Neuronal stem cell (in vitro differentiated cells): ENCODE data around the gene ZFAND3.

ENCODE experiments used
- DNase-seq: peaks from one replicate; pipeline ENCODE4 v3.0.0-alpha.2; 2013; ENCODE audit warnings: low spot score
- H2AFZ ChIP-seq: one replicate; pipeline ENCODE4 v1.6.1; 2013; ENCODE audit warnings: mild to moderate bottlenecking, low read length, inconsistent platforms
- H2AK5ac ChIP-seq: 2 replicates; pipeline ENCODE4 v1.6.1; 2013; ENCODE audit warnings: low read depth, mild to moderate bottlenecking, inconsistent platforms, low read length, moderate library complexity, mixed read lengths
- H2BK120ac ChIP-seq: 2 replicates; pipeline ENCODE4 v1.6.1; 2013; ENCODE audit warnings: low read depth, mild to moderate bottlenecking, inconsistent platforms, low read length, moderate library complexity, mixed read lengths
- H2BK12ac ChIP-seq: one replicate; pipeline ENCODE4 v1.6.1; 2013; ENCODE audit warnings: low read length, inconsistent platforms
- H2BK15ac ChIP-seq: 2 replicates; pipeline ENCODE4 v1.6.1; 2013; ENCODE audit warnings: mild to moderate bottlenecking, low read length, inconsistent platforms, mixed read lengths
- H2BK5ac ChIP-seq: one replicate; pipeline ENCODE4 v1.6.1; 2013; ENCODE audit warnings: inconsistent platforms, mild to moderate bottlenecking, low read length, moderate library complexity
- H3K14ac ChIP-seq: one replicate; pipeline ENCODE4 v1.6.1; 2013; ENCODE audit warnings: low read length, inconsistent platforms
- H3K18ac ChIP-seq: 2 replicates; pipeline ENCODE4 v1.6.1; 2013; ENCODE audit warnings: low read length, inconsistent platforms
- H3K23ac ChIP-seq: 2 replicates; pipeline ENCODE4 v1.6.1; 2013; ENCODE audit warnings: low read depth, mild to moderate bottlenecking, mixed read lengths, low read length, inconsistent platforms; ENCODE audit not compliant: poor library complexity
- H3K27ac ChIP-seq: replicated peaks from 3 replicates; pipeline ENCODE4 v1.5.1; 2013; ENCODE audit warnings: low read length, inconsistent platforms
- H3K27me3 ChIP-seq, 3 experiments: 2 replicates each; pipeline ENCODE4 v1.6.1; 2013; ENCODE audit warnings: low read length in 3 of 3, mild to moderate bottlenecking in 2 of 3, inconsistent platforms in 1 of 3, low read depth in 1 of 3, mixed read lengths in 1 of 3, moderate library complexity in 1 of 3; ENCODE audit not compliant: control insufficient read depth in 3 of 3, insufficient read depth in 3 of 3
- H3K36me3 ChIP-seq, 2 donors: replicated peaks in 1 of 2; 2 replicates each; pipeline ENCODE4 v1.6.1; 2013; ENCODE audit warnings: low read length in 2 of 2; ENCODE audit not compliant: control insufficient read depth in 2 of 2, insufficient read depth in 2 of 2
- H3K4ac ChIP-seq: 2 replicates; pipeline ENCODE4 v1.6.1; 2013; ENCODE audit warnings: inconsistent platforms, mild to moderate bottlenecking, low read length, moderate library complexity
- H3K4me1 ChIP-seq, 2 donors: 1 replicate in 1 of 2; 2 replicates in 1 of 2; pipeline ENCODE4 v1.6.1; 2013; ENCODE audit warnings: low read length in 2 of 2, low read depth in 1 of 2; ENCODE audit not compliant: control insufficient read depth in 2 of 2, insufficient read depth in 1 of 2
- H3K4me2 ChIP-seq: one replicate; pipeline ENCODE4 v1.6.1; 2013; ENCODE audit warnings: mild to moderate bottlenecking, low read length, inconsistent platforms; ENCODE audit not compliant: insufficient read depth, poor library complexity, severe bottlenecking
- H3K4me3 ChIP-seq, 2 donors: 2 replicates each; pipeline ENCODE4 v1.5.1; 2013; ENCODE audit warnings: low read length in 2 of 2, mild to moderate bottlenecking in 2 of 2, inconsistent platforms in 1 of 2, moderate library complexity in 1 of 2
- H3K79me1 ChIP-seq: one replicate; pipeline ENCODE4 v1.6.1; 2013; ENCODE audit warnings: low read depth, mild to moderate bottlenecking, inconsistent platforms, low read length, moderate library complexity
- H3K9ac ChIP-seq: one replicate; pipeline ENCODE4 v1.6.1; 2013; ENCODE audit warnings: mild to moderate bottlenecking, low read depth, low read length, inconsistent platforms; ENCODE audit not compliant: poor library complexity
- H3K9me3 ChIP-seq, 2 donors: replicated peaks in 1 of 2; 2 replicates each; pipeline versions ENCODE3 to v1.6.1; 2013; ENCODE audit warnings: low read length in 2 of 2, mild to moderate bottlenecking in 2 of 2, inconsistent platforms in 1 of 2, low read depth in 1 of 2, mixed read lengths in 1 of 2, moderate library complexity in 1 of 2; ENCODE audit not compliant: control insufficient read depth in 2 of 2, insufficient read depth in 1 of 2
- H4K8ac ChIP-seq: one replicate; pipeline ENCODE4 v1.6.1; 2013; ENCODE audit warnings: low read depth, mild to moderate bottlenecking, inconsistent platforms, low read length, moderate library complexity
- H4K91ac ChIP-seq: one replicate; pipeline ENCODE4 v1.6.1; 2013; ENCODE audit warnings: low read length, low read depth, mild to moderate bottlenecking, inconsistent platforms; ENCODE audit not compliant: poor library complexity
- WGBS, 2 donors: extraction: QIAGEN DNeasy Blood & Tissue Kit; methylation state at CpG; one replicate each; pipeline ENCODE4 v1.1.7; 2013; ENCODE audit warnings: missing lambda C conversion rate in 2 of 2, mixed read lengths in 1 of 2; ENCODE audit not compliant: insufficient read length in 2 of 2, insufficient replicate concordance in 1 of 2; ENCODE audit errors: extremely low coverage in 2 of 2; 5-methylcytosine and 5-hydroxymethylcytosine counted together

ZFAND3 gene

DNA sequence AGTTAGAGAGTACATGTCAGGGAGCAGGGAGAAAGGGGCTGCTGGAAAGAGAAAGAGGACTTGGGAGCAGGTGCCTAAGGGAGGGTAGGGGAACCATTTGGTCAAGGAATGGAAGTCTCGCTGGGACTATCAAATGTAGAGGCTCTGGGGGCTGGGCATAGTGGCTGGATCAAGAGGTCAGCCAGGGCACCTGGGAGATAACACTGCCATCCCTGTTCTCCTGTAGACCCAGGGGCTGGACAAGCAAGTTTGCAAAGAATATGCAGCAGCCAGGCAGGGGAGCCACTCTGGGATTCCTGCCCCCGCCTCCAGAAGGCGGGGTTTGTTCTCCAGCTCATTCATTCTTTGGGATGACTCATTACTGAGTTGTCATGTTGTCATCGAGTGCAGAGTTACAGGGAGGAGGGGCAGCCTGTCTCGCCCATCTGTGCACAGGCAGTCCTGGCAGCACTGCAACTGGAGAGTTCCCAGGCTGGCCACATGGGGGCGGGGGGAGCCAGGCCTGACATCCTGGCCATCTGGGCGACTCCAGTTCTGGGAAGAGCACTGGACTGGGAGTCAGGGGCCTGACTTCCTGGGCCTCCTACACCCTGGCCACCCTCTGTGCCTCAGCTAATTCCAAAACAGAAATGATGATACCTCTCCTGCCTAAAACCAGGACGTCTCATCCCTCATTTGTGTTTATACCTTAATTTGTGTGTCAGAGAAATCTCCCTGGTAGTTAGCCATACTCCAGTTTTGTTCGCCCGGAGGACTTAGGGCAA lies 28.2 kb upstream of the ZFAND3 start:
- no CpG with 5 or more reads among the region's 10 CpGs for WGBS, 2 donors

DNA sequence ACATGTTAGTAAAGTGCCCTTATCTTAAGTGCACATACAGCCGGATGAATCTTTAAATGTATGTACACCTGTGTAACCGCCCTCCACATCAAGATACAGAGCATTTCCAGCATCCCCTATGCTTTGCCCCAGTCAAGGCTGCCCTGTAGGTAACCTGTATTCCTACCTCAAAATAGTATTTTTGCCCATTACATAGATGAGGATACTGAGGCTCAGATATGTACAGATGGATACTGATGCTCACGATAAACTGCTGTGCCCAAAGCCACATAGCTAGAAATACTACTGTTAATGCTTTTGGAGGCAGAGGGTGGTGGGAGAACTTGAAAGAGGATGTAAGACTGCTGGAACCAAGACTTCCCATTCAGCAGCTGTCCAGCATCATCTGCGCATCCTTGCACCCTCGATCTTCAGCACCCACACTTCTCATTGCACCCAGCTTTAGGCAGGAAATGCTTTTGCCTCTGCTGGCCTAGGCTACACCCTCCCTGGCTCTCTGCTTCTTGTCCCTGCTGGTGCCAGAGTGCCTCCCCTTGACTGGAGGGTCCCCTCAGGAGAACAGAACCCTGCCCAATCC lies 27.0 kb upstream of the ZFAND3 start:
- DNase-seq = no peak
- Histone ChIP-seq H3K36me3 (no peaks in the 10 kb centered on the region), H3K18ac (peak overlapping the region; percentile 2), H4K8ac (no peak overlapping the region), H2BK5ac (no peak overlapping the region), H2AFZ (no peak overlapping the region), H3K23ac (no peak overlapping the region), H2BK12ac (no peak overlapping the region), H3K27ac (no peak overlapping the region), H3K4me3 (no peak overlapping the region), H3K14ac (peak overlapping the region; percentile 2), H2AK5ac (no peak overlapping the region), H3K4ac (no peak overlapping the region), H2BK120ac (no peak overlapping the region), H3K9ac (no peak overlapping the region), H3K4me1 (peaks cover 6 to 7% of the 10 kb centered on the region in 2 donors), H3K27me3 (no peaks in the 10 kb centered on the region), H3K79me1 (no peaks in the 10 kb centered on the region), H3K9me3 (no peaks in the 10 kb centered on the region), H3K4me2 (no peak overlapping the region), H2BK15ac (no peak overlapping the region), H4K91ac (no peak overlapping the region)
- no CpG with 5 or more reads among the region's 5 CpGs for WGBS, 2 donors

More for the DNA sequence above, 28.2 kb upstream of the ZFAND3 start:
- no peak overlapping the region for H2BK5ac ChIP-seq
- no peak overlapping the region for H3K23ac ChIP-seq
- H2BK15ac ChIP-seq = no peak overlapping the region
- no peak overlapping the region for H4K8ac ChIP-seq
- DNase-seq = peak; percentile 86
- no peaks in the 10 kb centered on the region for H3K79me1 ChIP-seq
- H3K4me2 ChIP-seq = no peak overlapping the region
- H2AFZ ChIP-seq = peak overlapping the region; percentile 72
- H2BK12ac ChIP-seq = no peak overlapping the region
- H4K91ac ChIP-seq = no peak overlapping the region
- no peaks in the 10 kb centered on the region for H3K36me3 ChIP-seq
- peak overlapping the region; percentile 15 for H3K18ac ChIP-seq
- H3K4me1 ChIP-seq = peaks cover 6 to 7% of the 10 kb centered on the region in 2 donors
- H3K4me3 ChIP-seq = no peak overlapping the region
- H3K9ac ChIP-seq = no peak overlapping the region
- H2AK5ac ChIP-seq = no peak overlapping the region
- H3K27me3 ChIP-seq = no peaks in the 10 kb centered on the region
- no peak overlapping the region for H3K14ac ChIP-seq
- H2BK120ac ChIP-seq = no peak overlapping the region
- no peak overlapping the region for H3K4ac ChIP-seq
- peak overlapping the region; percentile 15 for H3K27ac ChIP-seq
- H3K9me3 ChIP-seq = no peaks in the 10 kb centered on the region

DNA sequence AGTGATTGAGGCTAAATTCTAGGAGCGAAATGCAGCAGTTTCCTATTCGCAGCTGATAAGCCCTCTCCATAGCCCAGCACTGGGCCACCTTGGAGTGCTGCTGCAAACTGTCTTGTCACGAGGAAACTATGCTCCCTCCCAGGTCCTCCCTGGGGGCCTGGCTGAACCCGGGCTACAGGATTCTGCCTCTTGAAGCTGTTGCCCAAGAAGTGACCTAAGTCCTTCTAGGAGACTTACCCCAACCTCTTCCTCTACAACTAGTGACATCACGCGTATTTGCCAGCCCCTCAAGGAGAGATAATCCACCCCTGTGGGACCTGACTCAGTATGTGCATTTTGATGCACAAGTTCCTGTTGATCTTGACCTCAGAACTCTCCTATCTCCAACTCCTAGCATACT lies 26.5 kb upstream of the ZFAND3 start:
- no peaks in the 10 kb centered on the region for H3K36me3 ChIP-seq
- no peak overlapping the region for H2AK5ac ChIP-seq
- no peak overlapping the region for H3K4me2 ChIP-seq
- H3K23ac ChIP-seq = no peak overlapping the region
- H3K18ac ChIP-seq = no peak overlapping the region
- H3K79me1 ChIP-seq = no peaks in the 10 kb centered on the region
- no peak overlapping the region for H2BK120ac ChIP-seq
- H3K4me1 ChIP-seq = peaks cover 6 to 7% of the 10 kb centered on the region in 2 donors
- H2BK5ac ChIP-seq = no peak overlapping the region
- no peak overlapping the region for H3K14ac ChIP-seq
- no peak overlapping the region for H2BK12ac ChIP-seq
- no CpG with 5 or more reads among the region's 6 CpGs for WGBS, 2 donors
- H4K91ac ChIP-seq = no peak overlapping the region
- no peak overlapping the region for H3K9ac ChIP-seq
- no peaks in the 10 kb centered on the region for H3K27me3 ChIP-seq
- H3K4me3 ChIP-seq = no peak overlapping the region
- no peak for DNase-seq
- no peaks in the 10 kb centered on the region for H3K9me3 ChIP-seq
- H4K8ac ChIP-seq = no peak overlapping the region
- H2BK15ac ChIP-seq = no peak overlapping the region
- H3K4ac ChIP-seq = no peak overlapping the region
- H2AFZ ChIP-seq = no peak overlapping the region
- no peak overlapping the region for H3K27ac ChIP-seq

DNA sequence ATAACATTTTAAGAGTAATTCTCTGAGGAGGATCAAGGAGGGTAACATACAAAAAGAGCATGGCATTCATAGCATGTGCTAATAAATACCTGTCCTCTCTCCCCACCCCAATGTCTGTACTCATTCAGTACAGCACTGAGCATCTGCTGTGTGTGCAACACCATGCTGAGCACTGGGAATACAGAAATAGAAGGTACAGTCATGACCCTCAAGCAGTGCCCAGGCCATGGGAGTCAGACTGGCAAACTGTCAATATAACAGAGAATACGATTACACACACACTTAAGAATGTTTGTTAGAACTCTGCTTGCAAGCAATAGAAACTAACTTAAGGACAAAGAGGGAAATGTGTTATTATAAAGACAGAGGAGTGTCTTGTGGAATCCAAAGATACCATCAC lies 24.7 kb upstream of the ZFAND3 start:
- Histone ChIP-seq H2BK5ac (no peak overlapping the region), H4K8ac (no peak overlapping the region), H3K4me2 (no peak overlapping the region), H2BK12ac (no peak overlapping the region), H3K18ac (no peak overlapping the region), H2BK120ac (no peak overlapping the region), H2AFZ (no peak overlapping the region), H3K79me1 (no peaks in the 10 kb centered on the region), H3K4ac (no peak overlapping the region), H3K36me3 (no peaks in the 10 kb centered on the region), H3K23ac (no peak overlapping the region), H3K9ac (no peak overlapping the region), H2AK5ac (no peak overlapping the region), H2BK15ac (no peak overlapping the region), H4K91ac (no peak overlapping the region), H3K4me3 (no peak overlapping the region), H3K9me3 (no peaks in the 10 kb centered on the region), H3K4me1 (peaks cover 6 to 7% of the 10 kb centered on the region in 2 donors), H3K14ac (no peak overlapping the region), H3K27ac (no peak overlapping the region), H3K27me3 (peaks cover 0 to 5% (median 0%) of the 10 kb centered on the region in 3 experiments)
- no peak for DNase-seq
- no CpG with 5 or more reads among the region's 1 CpG for WGBS, 2 donors
